Activated naive CD4-positive, alpha-beta T cell treated with anti-CD3 and anti-CD28 coated beads for 36 hours (primary cell): ENCODE measurements around the gene COL28A1. TPM values are rescaled to one million over a fixed set of nuclear protein-coding genes. Genes with fewer than 3 reads are reported as not detected.

ENCODE experiments used
- CTCF ChIA-PET: fragments of 350-600 bp; sonication (Branson Sonifier 250); formaldehyde crosslinking; loops from one replicate; lab custom pipeline; 2021; ENCODE audit warnings: antibody characterized with exemption; lab: Charles Lee
- DNase-seq: peaks from one replicate; pipeline ENCODE4 v3.0.0-alpha.2; 2020
- H3K27ac Mint-ChIP-seq: one replicate; pipeline ENCODE4 v1.8.0; 2021; ENCODE audit warnings: mild to moderate bottlenecking, mixed read lengths
- H3K27me3 Mint-ChIP-seq: one replicate; pipeline ENCODE4 v1.8.0; 2021; ENCODE audit warnings: low read depth, mixed read lengths
- H3K36me3 Mint-ChIP-seq: one replicate; pipeline ENCODE4 v1.8.0; 2021; ENCODE audit warnings: low read depth, mixed read lengths
- H3K4me1 Mint-ChIP-seq: one replicate; pipeline ENCODE4 v1.8.0; 2021; ENCODE audit warnings: low read depth, mixed read lengths
- H3K4me3 Mint-ChIP-seq: one replicate; pipeline ENCODE4 v1.8.0; 2021; ENCODE audit warnings: mild to moderate bottlenecking, moderate library complexity, mixed read lengths
- H3K9me3 Mint-ChIP-seq: one replicate; pipeline ENCODE4 v1.8.0; 2021; ENCODE audit warnings: mixed read lengths
- intact Hi-C: fragments of 100-400 bp; cut with micrococcal nuclease; formaldehyde crosslinking; loops from one replicate; pipeline ENCODE4 v1.15.1; 2023
- total RNA-seq, 2 experiments: library from RNA; stranded (reverse); gene quantifications; one replicate each; pipeline ENCODE4 v1.2.3, GENCODE V29; 2021

COL28A1 gene
- total RNA-seq, 2 experiments from 2014 or later: not detected

- CTCF ChIA-PET: no interaction called here
- Mint-ChIP-seq H3K4me1 (no peaks in the 10 kb centered on the region), H3K36me3 (no peaks in the 10 kb centered on the region), H3K27me3 (no peaks in the 10 kb centered on the region), H3K4me3 (no peak overlapping the region), H3K9me3 (no peaks in the 10 kb centered on the region), H3K27ac (no peak overlapping the region)
- DNase-seq: no peak
- intact Hi-C loops: no loop called here
Measured at GRCh38 chr7:7536396-7537019, 835 bp upstream of the COL28A1 start.

GRCh38 chr7:7533831-7534430 is 1.7 kb downstream of the COL28A1 start:
- no peak for DNase-seq
- H3K9me3 Mint-ChIP-seq: no peaks in the 10 kb centered on the region
- intact Hi-C loops: no loop called here
- CTCF ChIA-PET: interaction anchor here (0.6 kb wide), 1 partner anchor 718 kb away, joined by 3 read pairs; no protein-coding TSS in a partner anchor
- H3K4me3 Mint-ChIP-seq: no peak overlapping the region
- H3K27me3 Mint-ChIP-seq: no peaks in the 10 kb centered on the region
- no peaks in the 10 kb centered on the region for H3K4me1 Mint-ChIP-seq
- no peak overlapping the region for H3K27ac Mint-ChIP-seq
- no peaks in the 10 kb centered on the region for H3K36me3 Mint-ChIP-seq

GRCh38 chr7:7529328-7529727 is 6.3 kb downstream of the COL28A1 start:
- Mint-ChIP-seq H3K4me1 (no peaks in the 10 kb centered on the region), H3K9me3 (no peaks in the 10 kb centered on the region), H3K27ac (no peak overlapping the region), H3K27me3 (no peaks in the 10 kb centered on the region), H3K4me3 (no peak overlapping the region), H3K36me3 (no peaks in the 10 kb centered on the region)
- intact Hi-C loops: no loop called here
- no peak for DNase-seq
- CTCF ChIA-PET: interaction anchor here (0.8 kb wide), 1 partner anchor 12 kb away, joined by 3 read pairs; no protein-coding TSS in a partner anchor

GRCh38 chr7:7527047-7527446 is 8.6 kb downstream of the COL28A1 start:
- Mint-ChIP-seq H3K27me3 (no peaks in the 10 kb centered on the region), H3K36me3 (no peaks in the 10 kb centered on the region), H3K4me1 (no peaks in the 10 kb centered on the region), H3K4me3 (no peak overlapping the region), H3K9me3 (no peaks in the 10 kb centered on the region), H3K27ac (no peak overlapping the region)
- no peak for DNase-seq
- intact Hi-C loops: no loop called here
- CTCF ChIA-PET: no interaction called here

GRCh38 chr7:7526006-7526405 is 9.7 kb downstream of the COL28A1 start:
- H3K27ac Mint-ChIP-seq: no peak overlapping the region
- no peak for DNase-seq
- intact Hi-C loops: no loop called here
- no peaks in the 10 kb centered on the region for H3K9me3 Mint-ChIP-seq
- H3K4me3 Mint-ChIP-seq: no peak overlapping the region
- H3K27me3 Mint-ChIP-seq: no peaks in the 10 kb centered on the region
- H3K36me3 Mint-ChIP-seq: no peaks in the 10 kb centered on the region
- CTCF ChIA-PET: no interaction called here
- H3K4me1 Mint-ChIP-seq: no peaks in the 10 kb centered on the region

- no peaks in the 10 kb centered on the region for H3K4me1 Mint-ChIP-seq
Measured at GRCh38 chr7:7524121-7524520, 11.6 kb downstream of the COL28A1 start.

GRCh38 chr7:7522421-7522820 is 13.3 kb downstream of the COL28A1 start:
- CTCF ChIA-PET: no interaction called here
- no peak for DNase-seq
- H3K4me3 Mint-ChIP-seq: no peak overlapping the region
- no peaks in the 10 kb centered on the region for H3K4me1 Mint-ChIP-seq
- H3K9me3 Mint-ChIP-seq: no peaks in the 10 kb centered on the region
- intact Hi-C loops: loop anchor here (5.0 kb wide), 2 partner anchors 240 to 340 kb away; partner anchors contain the start of gene C1GALT1
- no peak overlapping the region for H3K27ac Mint-ChIP-seq
- no peaks in the 10 kb centered on the region for H3K27me3 Mint-ChIP-seq
- no peaks in the 10 kb centered on the region for H3K36me3 Mint-ChIP-seq

More at GRCh38 chr7:7524121-7524520, 11.6 kb downstream of the COL28A1 start:
- CTCF ChIA-PET: interaction anchor here (1.0 kb wide), 1 partner anchor 419 kb away, joined by 3 read pairs; no protein-coding TSS in a partner anchor
- no peak for DNase-seq
- Mint-ChIP-seq H3K9me3 (no peaks in the 10 kb centered on the region), H3K4me3 (no peak overlapping the region), H3K27me3 (no peaks in the 10 kb centered on the region), H3K36me3 (no peaks in the 10 kb centered on the region), H3K27ac (no peak overlapping the region)
- intact Hi-C loops: loop anchor here (5.0 kb wide), 2 partner anchors 238 to 342 kb away; partner anchors contain the start of gene C1GALT1

- intact Hi-C loops: loop anchor here (5.0 kb wide), 2 partner anchors 241 to 339 kb away; partner anchors contain the start of gene C1GALT1
- peak; percentile 6 for DNase-seq
- Mint-ChIP-seq H3K4me1 (no peaks in the 10 kb centered on the region), H3K36me3 (no peaks in the 10 kb centered on the region), H3K27me3 (no peaks in the 10 kb centered on the region), H3K9me3 (no peaks in the 10 kb centered on the region), H3K4me3 (no peak overlapping the region), H3K27ac (no peak overlapping the region)
- CTCF ChIA-PET: no interaction called here
Measured at GRCh38 chr7:7521259-7521658, 14.4 kb downstream of the COL28A1 start.

GRCh38 chr7:7519528-7519927 is 16.1 kb downstream of the COL28A1 start:
- CTCF ChIA-PET: interaction anchor here (0.6 to 0.7 kb wide), 2 partner anchors 410 to 414 kb away, joined by 3 to 4 read pairs; no protein-coding TSS in a partner anchor
- no peaks in the 10 kb centered on the region for H3K4me1 Mint-ChIP-seq
- no peaks in the 10 kb centered on the region for H3K27me3 Mint-ChIP-seq
- intact Hi-C loops: no loop called here
- H3K36me3 Mint-ChIP-seq: no peaks in the 10 kb centered on the region
- no peak overlapping the region for H3K4me3 Mint-ChIP-seq
- H3K9me3 Mint-ChIP-seq: no peaks in the 10 kb centered on the region
- DNase-seq: no peak
- no peak overlapping the region for H3K27ac Mint-ChIP-seq

- Mint-ChIP-seq H3K9me3 (no peaks in the 10 kb centered on the region), H3K4me3 (no peak overlapping the region), H3K27me3 (no peaks in the 10 kb centered on the region), H3K27ac (no peak overlapping the region), H3K4me1 (no peaks in the 10 kb centered on the region), H3K36me3 (no peaks in the 10 kb centered on the region)
- intact Hi-C loops: no loop called here
- no peak for DNase-seq
- CTCF ChIA-PET: interaction anchor here (0.6 kb wide), 1 partner anchor 409 kb away, joined by 4 read pairs; no protein-coding TSS in a partner anchor
Measured at GRCh38 chr7:7519056-7519455, 16.6 kb downstream of the COL28A1 start.

- intact Hi-C loops: no loop called here
- CTCF ChIA-PET: no interaction called here
- Mint-ChIP-seq H3K4me3 (no peak overlapping the region), H3K27me3 (no peaks in the 10 kb centered on the region), H3K4me1 (no peaks in the 10 kb centered on the region), H3K9me3 (no peaks in the 10 kb centered on the region), H3K27ac (no peak overlapping the region), H3K36me3 (no peaks in the 10 kb centered on the region)
- DNase-seq: no peak
Measured at GRCh38 chr7:7517754-7518153, 17.9 kb downstream of the COL28A1 start.

- Mint-ChIP-seq H3K27me3 (no peaks in the 10 kb centered on the region), H3K4me1 (no peaks in the 10 kb centered on the region), H3K27ac (no peak overlapping the region), H3K4me3 (no peak overlapping the region), H3K9me3 (no peaks in the 10 kb centered on the region), H3K36me3 (no peaks in the 10 kb centered on the region)
- intact Hi-C loops: no loop called here
- no peak for DNase-seq
- CTCF ChIA-PET: interaction anchor here (0.9 kb wide), 1 partner anchor 416 kb away, joined by 3 read pairs; no protein-coding TSS in a partner anchor
Measured at GRCh38 chr7:7516662-7517061, 19.0 kb downstream of the COL28A1 start.
